Gastrocnemius medialis (tissue), 4 donors: ENCODE data around the gene UMAD1. TPM values are rescaled to one million over a fixed set of nuclear protein-coding genes. Genes with fewer than 3 reads are reported as not detected.
A peak's percentile ranks its signal among the peaks of the same experiment; 100 is the strongest.

Experiments used
- ATAC-seq, 2 donors: fragments of 150-250 bp; one replicate each; pipeline ENCODE4 v1.9.1; 2016
- DNase-seq, 2 donors: peaks; one replicate each; pipeline ENCODE4 v3.0.0-alpha.2; 2019
- H3K27ac ChIP-seq, 4 donors: fragments of 200-600 bp; sonication (generic); 1 replicate in 1 of 4; 2 replicates in 3 of 4; pipeline ENCODE4 v1.5.1; 2016 to 2018; ENCODE audit warnings: mild to moderate bottlenecking in 2 of 4, moderate library complexity in 1 of 4
- H3K27me3 ChIP-seq, 3 donors: fragments of 200-600 bp; sonication (generic) in 2 of 3; 1 replicate in 1 of 3; 2 replicates in 2 of 3; pipeline versions ENCODE4 v1.5.1 to v1.6.0; 2016 to 2019; ENCODE audit warnings: mild to moderate bottlenecking in 1 of 3, moderate library complexity in 1 of 3
- H3K36me3 ChIP-seq, 2 donors: fragments of 200-600 bp; sonication (generic) in 1 of 2; one replicate each; pipeline ENCODE4 v1.5.1; 2017 to 2018
- H3K4me1 ChIP-seq, 2 donors: fragments of 200-600 bp; sonication (generic) in 1 of 2; one replicate each; pipeline ENCODE4 v1.5.1; 2016 to 2017; ENCODE audit warnings: mild to moderate bottlenecking in 2 of 2
- H3K4me3 ChIP-seq, 4 donors: fragments of 200-600 bp; sonication (generic) in 3 of 4; 1 replicate in 1 of 4; 2 replicates in 3 of 4; pipeline ENCODE4 v1.5.1; 2016 to 2019; ENCODE audit warnings: mild to moderate bottlenecking in 2 of 4
- H3K9me3 ChIP-seq, 3 donors: fragments of 200-600 bp; sonication (generic) in 2 of 3; 1 replicate in 1 of 3; 2 replicates in 2 of 3; pipeline ENCODE4 v1.5.1; 2016 to 2019
- POLR2A ChIP-seq, 2 donors: fragments of 450-650 bp; IDR thresholded peaks; one replicate each; pipeline ENCODE4 v1.6.1; 2017; ENCODE audit warnings: antibody characterized with exemption in 2 of 2, mild to moderate bottlenecking in 2 of 2, moderate library complexity in 2 of 2
- in situ Hi-C, 4 donors: fragments of 200-750 bp; cut with MboI; loops; one replicate each; pipeline versions ENCODE4 v1.15.0 to v1.8.0; 2017; ENCODE audit warnings: low sequenced_read_pairs in 4 of 4
- intact Hi-C: fragments of 100-400 bp; cut with DNase I; formaldehyde crosslinking; loops from one replicate; pipeline ENCODE4 v1.15.1; 2023; ENCODE audit warnings: low total_unique reads
- total RNA-seq, 4 donors: library from RNA; depleted of rRNA; stranded (reverse); fragments of >200 nt; gene quantifications; one replicate each; pipeline versions ENCODE4 v1.1.0 to v1.2.3, GENCODE V29; 2016
- TF ChIP-seq, protein P1 (sequence below), 5 experiments: fragments of 450-650 bp in 3 of 5; fragments of 200-600 bp in 2 of 5; sonication (generic) in 2 of 5; IDR thresholded peaks in 4 of 5; conservative IDR thresholded peaks in 1 of 5; 1 replicate in 4 of 5; 2 replicates in 1 of 5; pipeline ENCODE4 v1.5.1; 2016 to 2019; ENCODE audit warnings: antibody characterized with exemption in 5 of 5, mild to moderate bottlenecking in 3 of 5, moderate library complexity in 3 of 5

Gene UMAD1
- total RNA-seq, 4 donors from 2014 or later, result 10.2 to 16.0 (median 11.1) TPM

DNA sequence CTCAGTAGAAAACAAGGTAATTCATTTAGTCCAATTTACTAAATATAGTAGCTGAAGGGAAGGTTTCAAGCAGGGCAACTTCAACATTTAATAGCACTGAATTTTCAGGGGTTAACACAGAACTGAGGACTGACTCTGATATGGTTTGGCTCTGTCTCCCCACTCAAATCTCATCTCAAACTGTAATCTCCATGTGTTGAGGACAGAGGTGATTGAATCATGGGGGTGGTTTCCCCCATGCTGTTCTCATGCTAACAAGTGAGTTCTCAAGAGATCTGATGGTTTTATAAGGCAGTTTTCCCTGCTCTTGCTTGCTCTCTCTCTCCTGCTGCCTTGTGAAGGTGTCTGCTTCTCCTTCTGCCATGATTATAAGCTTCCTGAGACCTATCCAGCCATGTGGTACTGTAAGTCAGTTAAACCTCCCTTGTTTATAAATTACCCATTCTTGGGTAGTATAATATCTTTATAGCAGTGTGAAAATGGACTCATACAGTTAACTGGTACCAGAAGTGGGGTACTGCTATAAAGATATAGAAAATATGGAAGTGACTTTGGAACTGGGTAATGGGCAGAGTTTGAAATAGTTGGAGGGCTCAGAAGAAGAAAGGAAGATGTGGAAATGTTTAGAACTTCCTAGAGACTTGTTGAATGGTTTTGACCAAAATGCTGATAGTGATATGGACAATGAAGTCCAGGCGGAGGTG lies 9.8 kb upstream of the UMAD1 start:
- intact Hi-C loops (no loop called here), in situ Hi-C loops (loop anchor here in 1 of 4 donors (25.0 kb wide), 1 partner anchor 332 kb away; the partner anchor contains the start of gene GLCCI1)

GRCh38 chr7:7639421-7639820 lies 1.1 kb upstream of the UMAD1 start:
- Histone ChIP-seq H3K27me3 (no peaks in the 10 kb centered on the region), H3K36me3 (peaks cover 0 to 10% of the 10 kb centered on the region in 2 donors), H3K4me3 (peak overlapping the region; percentile 81 to 96 (median 86)), H3K9me3 (no peaks in the 10 kb centered on the region), H3K27ac (peak overlapping the region; percentile 75 to 91 (median 87)), H3K4me1 (peaks cover 12 to 16% of the 10 kb centered on the region in 2 donors)
- TF ChIP-seq POLR2A (IDR thresholded peaks at IDR 0.05), result no peak
- TF ChIP-seq, protein P1, sequence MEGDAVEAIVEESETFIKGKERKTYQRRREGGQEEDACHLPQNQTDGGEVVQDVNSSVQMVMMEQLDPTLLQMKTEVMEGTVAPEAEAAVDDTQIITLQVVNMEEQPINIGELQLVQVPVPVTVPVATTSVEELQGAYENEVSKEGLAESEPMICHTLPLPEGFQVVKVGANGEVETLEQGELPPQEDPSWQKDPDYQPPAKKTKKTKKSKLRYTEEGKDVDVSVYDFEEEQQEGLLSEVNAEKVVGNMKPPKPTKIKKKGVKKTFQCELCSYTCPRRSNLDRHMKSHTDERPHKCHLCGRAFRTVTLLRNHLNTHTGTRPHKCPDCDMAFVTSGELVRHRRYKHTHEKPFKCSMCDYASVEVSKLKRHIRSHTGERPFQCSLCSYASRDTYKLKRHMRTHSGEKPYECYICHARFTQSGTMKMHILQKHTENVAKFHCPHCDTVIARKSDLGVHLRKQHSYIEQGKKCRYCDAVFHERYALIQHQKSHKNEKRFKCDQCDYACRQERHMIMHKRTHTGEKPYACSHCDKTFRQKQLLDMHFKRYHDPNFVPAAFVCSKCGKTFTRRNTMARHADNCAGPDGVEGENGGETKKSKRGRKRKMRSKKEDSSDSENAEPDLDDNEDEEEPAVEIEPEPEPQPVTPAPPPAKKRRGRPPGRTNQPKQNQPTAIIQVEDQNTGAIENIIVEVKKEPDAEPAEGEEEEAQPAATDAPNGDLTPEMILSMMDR (IDR thresholded peaks at IDR 0.05 in 4 of 5, conservative IDR thresholded peaks at IDR 0.05 in 1 of 5), result no peak
- DNase-seq, result no peak
- no peak for ATAC-seq
- in situ Hi-C loops, result loop anchor here in 1 of 4 donors (25.0 kb wide), 1 partner anchor 323 kb away; the partner anchor contains the start of gene GLCCI1
- intact Hi-C loops, result no loop called here

More for the DNA sequence above, 9.8 kb upstream of the UMAD1 start:
- Histone ChIP-seq H3K9me3 (no peaks in the 10 kb centered on the region), H3K27ac (no peak overlapping the region), H3K4me3 (no peak overlapping the region), H3K36me3 (peaks cover 0 to under 1% of the 10 kb centered on the region in 2 donors), H3K27me3 (no peaks in the 10 kb centered on the region), H3K4me1 (no peaks in the 10 kb centered on the region)
- no peak for DNase-seq
- TF ChIP-seq, protein P1 (IDR thresholded peaks at IDR 0.05 in 4 of 5, conservative IDR thresholded peaks at IDR 0.05 in 1 of 5), result no peak
- TF ChIP-seq POLR2A (IDR thresholded peaks at IDR 0.05), result no peak
- no peak for ATAC-seq

DNA sequence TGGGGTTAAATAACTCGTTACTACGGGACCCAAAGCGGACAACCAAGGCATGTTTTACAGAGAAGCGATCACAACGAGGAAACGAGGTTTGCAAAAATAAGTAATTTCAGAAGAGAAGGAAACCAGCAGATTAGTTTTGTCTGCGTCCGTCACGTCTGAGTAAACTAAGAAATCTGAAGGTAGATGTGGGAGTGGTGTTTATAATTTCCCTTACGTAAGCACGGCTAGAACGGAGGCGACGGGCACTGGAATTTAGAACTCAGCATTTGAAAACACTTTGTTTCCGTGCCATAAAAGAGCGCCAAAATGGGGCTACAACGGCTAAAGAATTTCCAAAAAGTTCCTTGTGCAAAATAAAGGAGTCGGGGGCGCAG lies 718 bp upstream of the UMAD1 start:
- H3K36me3 ChIP-seq, result peaks cover 0 to 10% of the 10 kb centered on the region in 2 donors
- peaks cover 12 to 16% of the 10 kb centered on the region in 2 donors for H3K4me1 ChIP-seq
- DNase-seq (no peak), ATAC-seq (no peak)
- in situ Hi-C loops (loop anchor here in 2 of 4 donors (10.0 to 25.0 kb wide), 2 partner anchors 55 to 322 kb away; partner anchors contain the start of gene GLCCI1 (in 1 of the 2)), intact Hi-C loops (loop anchor here (2.0 to 5.0 kb wide), 4 partner anchors 47 to 458 kb away; partner anchors contain the start of genes C1GALT1, GLCCI1 and MIOS)
- H3K4me3 ChIP-seq, result peak overlapping the region; percentile 81 to 96 (median 86)
- no peaks in the 10 kb centered on the region for H3K27me3 ChIP-seq
- no peak for TF ChIP-seq POLR2A (IDR thresholded peaks at IDR 0.05)
- TF ChIP-seq, protein P1 (IDR thresholded peaks at IDR 0.05 in 4 of 5, conservative IDR thresholded peaks at IDR 0.05 in 1 of 5), result no peak
- peak overlapping the region; percentile 75 to 91 (median 87) for H3K27ac ChIP-seq
- H3K9me3 ChIP-seq, result no peaks in the 10 kb centered on the region

DNA sequence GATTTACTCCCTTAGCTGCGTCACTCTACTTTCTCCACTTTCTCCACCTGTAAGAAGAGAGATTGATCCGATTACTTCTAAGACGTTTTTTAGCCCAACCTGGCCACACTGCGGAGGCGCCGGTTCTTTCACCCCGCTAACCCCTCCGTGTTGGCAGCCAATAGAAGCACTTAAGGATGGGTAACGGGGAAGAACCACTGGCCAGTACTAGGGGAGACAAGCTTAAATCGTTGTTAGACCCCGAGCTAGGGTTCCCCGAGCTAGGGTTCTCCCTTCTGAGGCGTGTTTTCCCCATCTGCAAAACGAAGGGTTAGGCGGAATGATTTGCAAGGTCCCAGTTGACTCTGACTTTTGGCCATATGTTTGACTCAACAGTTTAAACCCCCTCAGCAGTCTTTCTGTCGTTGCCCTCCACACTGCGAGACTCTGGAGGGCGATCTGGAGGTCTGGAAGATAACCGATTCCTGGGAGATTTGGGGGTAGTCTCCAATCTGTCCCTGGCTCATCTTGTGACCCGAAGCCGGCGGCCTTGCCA lies 644 bp downstream of the UMAD1 start:
- DNase-seq, result no peak
- ATAC-seq, result peak in 1 of 2 donors; percentile 3
- in situ Hi-C loops (loop anchor here in 2 of 4 donors (10.0 to 25.0 kb wide), 2 partner anchors 56 to 321 kb away; partner anchors contain the start of gene GLCCI1 (in 1 of the 2)), intact Hi-C loops (loop anchor here (2.0 to 5.0 kb wide), 4 partner anchors 46 to 459 kb away; partner anchors contain the start of genes C1GALT1, GLCCI1 and MIOS)
- no peaks in the 10 kb centered on the region for H3K27me3 ChIP-seq
- H3K4me3 ChIP-seq, result peak overlapping the region; percentile 81 to 97 (median 90)
- H3K36me3 ChIP-seq, result peaks cover 0 to 6% of the 10 kb centered on the region in 2 donors
- TF ChIP-seq, protein P1 (IDR thresholded peaks at IDR 0.05 in 4 of 5, conservative IDR thresholded peaks at IDR 0.05 in 1 of 5), result no peak
- TF ChIP-seq POLR2A (IDR thresholded peaks at IDR 0.05), result no peak
- H3K4me1 ChIP-seq, result peaks cover 12 to 16% of the 10 kb centered on the region in 2 donors
- no peaks in the 10 kb centered on the region for H3K9me3 ChIP-seq
- peak overlapping the region; percentile 86 to 91 (median 90) for H3K27ac ChIP-seq
